ENCODE data around the gene RRAD. TPM values are rescaled to one million over a fixed set of nuclear protein-coding genes. Genes with fewer than 3 reads are reported as not detected.

The RRAD gene
- total RNA-seq, 2 donors from 2014 or later = 8.3 TPM; not detected in 1

DNA sequence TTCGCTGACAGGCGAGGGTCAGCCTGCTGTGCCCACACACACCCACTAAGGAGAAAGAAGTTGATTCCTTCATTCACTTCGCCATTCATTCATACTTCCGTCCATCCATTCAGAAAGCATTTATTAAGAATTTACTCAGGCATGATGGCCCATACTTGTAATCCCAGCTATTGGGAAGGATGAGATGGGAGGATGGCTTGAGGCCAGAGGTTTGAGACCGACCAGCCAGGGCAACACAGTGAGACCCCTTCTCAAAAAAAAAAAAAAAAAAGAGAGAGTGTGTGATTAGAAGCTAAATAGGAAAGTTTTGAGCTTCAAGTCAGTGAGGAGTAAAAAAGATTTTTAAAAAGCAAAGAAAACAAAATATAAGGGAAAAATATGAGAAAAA lies 18.7 kb upstream of the RRAD start:
- 90 to 93% methylated on average over 5 of the region's 5 CpGs for WGBS, 2 donors
- DNase-seq (no peak), ATAC-seq (no peak)
- Histone ChIP-seq H3K9me3 (no peaks in the 10 kb centered on the region), H3K4me3 (no peak overlapping the region), H3K27ac (no peak overlapping the region), H3K36me3 (replicated peaks in 1 of 2; ENCODE audit: insufficient read depth in 1 of 2, low read depth in 2 of 2) (peaks cover 10 to 14% of the 10 kb centered on the region in 2 donors), H3K27me3 (peaks cover 0 to 7% of the 10 kb centered on the region in 2 donors), H3K4me1 (peaks cover 10% of the 10 kb centered on the region)
- intact Hi-C loops (cut with DNase I) = no loop called here
- no peak for TF ChIP-seq POLR2A (IDR thresholded peaks at IDR 0.05)
- TF ChIP-seq, protein P1, sequence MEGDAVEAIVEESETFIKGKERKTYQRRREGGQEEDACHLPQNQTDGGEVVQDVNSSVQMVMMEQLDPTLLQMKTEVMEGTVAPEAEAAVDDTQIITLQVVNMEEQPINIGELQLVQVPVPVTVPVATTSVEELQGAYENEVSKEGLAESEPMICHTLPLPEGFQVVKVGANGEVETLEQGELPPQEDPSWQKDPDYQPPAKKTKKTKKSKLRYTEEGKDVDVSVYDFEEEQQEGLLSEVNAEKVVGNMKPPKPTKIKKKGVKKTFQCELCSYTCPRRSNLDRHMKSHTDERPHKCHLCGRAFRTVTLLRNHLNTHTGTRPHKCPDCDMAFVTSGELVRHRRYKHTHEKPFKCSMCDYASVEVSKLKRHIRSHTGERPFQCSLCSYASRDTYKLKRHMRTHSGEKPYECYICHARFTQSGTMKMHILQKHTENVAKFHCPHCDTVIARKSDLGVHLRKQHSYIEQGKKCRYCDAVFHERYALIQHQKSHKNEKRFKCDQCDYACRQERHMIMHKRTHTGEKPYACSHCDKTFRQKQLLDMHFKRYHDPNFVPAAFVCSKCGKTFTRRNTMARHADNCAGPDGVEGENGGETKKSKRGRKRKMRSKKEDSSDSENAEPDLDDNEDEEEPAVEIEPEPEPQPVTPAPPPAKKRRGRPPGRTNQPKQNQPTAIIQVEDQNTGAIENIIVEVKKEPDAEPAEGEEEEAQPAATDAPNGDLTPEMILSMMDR (IDR thresholded peaks at IDR 0.05) = no peak

DNA sequence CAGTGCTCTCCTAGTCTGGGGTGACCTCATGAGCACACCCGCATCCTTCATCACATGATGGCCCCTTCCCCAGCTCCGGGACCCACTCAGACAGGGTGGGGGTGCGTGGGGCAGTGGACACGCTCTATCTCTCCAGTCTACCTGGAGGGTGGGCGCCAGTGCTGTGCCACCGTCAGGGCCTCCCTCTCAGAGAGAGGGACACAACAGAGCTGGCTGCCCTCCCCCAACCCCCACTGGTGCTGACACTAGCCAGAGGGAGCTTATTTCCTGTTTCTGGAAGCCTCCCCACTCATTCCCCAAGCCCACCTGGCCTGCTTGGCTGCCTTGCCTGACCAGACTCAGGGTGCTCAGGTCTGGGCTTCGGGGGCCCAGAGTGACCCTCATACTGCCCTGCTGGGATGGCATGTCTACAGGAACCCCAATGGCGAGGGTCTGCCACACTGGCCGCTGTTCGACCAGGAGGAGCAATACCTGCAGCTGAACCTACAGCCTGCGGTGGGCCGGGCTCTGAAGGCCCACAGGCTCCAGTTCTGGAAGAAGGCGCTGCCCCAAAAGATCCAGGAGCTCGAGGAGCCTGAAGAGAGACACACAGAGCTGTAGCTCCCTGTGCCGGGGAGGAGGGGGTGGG lies 18.2 kb upstream of the RRAD start:
- DNase-seq (no peak), ATAC-seq (no peak)
- H3K36me3 ChIP-seq (replicated peaks in 1 of 2; ENCODE audit: insufficient read depth in 1 of 2, low read depth in 2 of 2) = peaks cover 10 to 14% of the 10 kb centered on the region in 2 donors
- H3K27ac ChIP-seq = no peak overlapping the region
- TF ChIP-seq, protein P1 (IDR thresholded peaks at IDR 0.05) = no peak
- TF ChIP-seq POLR2A (IDR thresholded peaks at IDR 0.05) = no peak
- H3K9me3 ChIP-seq = no peaks in the 10 kb centered on the region
- intact Hi-C loops (cut with DNase I) = no loop called here
- H3K27me3 ChIP-seq = peaks cover 0 to 1% of the 10 kb centered on the region in 2 donors
- WGBS, 2 donors = 84 to 92% methylated on average over 7 to 15 of the region's 15 CpGs
- H3K4me1 ChIP-seq = peaks cover 6% of the 10 kb centered on the region
- H3K4me3 ChIP-seq = no peak overlapping the region

GRCh38 chr16:66942981-66943380 lies 17.6 kb upstream of the RRAD start:
- DNase-seq = no peak
- TF ChIP-seq, protein P1 (IDR thresholded peaks at IDR 0.05) = no peak
- no peak for TF ChIP-seq POLR2A (IDR thresholded peaks at IDR 0.05)
- no peak for ATAC-seq
- intact Hi-C loops (cut with DNase I) = no loop called here
- Histone ChIP-seq H3K36me3 (replicated peaks in 1 of 2; ENCODE audit: insufficient read depth in 1 of 2, low read depth in 2 of 2) (peaks cover 10 to 14% of the 10 kb centered on the region in 2 donors), H3K4me3 (no peak overlapping the region), H3K9me3 (no peaks in the 10 kb centered on the region), H3K27ac (no peak overlapping the region), H3K4me1 (peaks cover 3% of the 10 kb centered on the region), H3K27me3 (no peaks in the 10 kb centered on the region)
- 90 to 100% methylated on average over 5 of the region's 5 CpGs for WGBS, 2 donors

DNA sequence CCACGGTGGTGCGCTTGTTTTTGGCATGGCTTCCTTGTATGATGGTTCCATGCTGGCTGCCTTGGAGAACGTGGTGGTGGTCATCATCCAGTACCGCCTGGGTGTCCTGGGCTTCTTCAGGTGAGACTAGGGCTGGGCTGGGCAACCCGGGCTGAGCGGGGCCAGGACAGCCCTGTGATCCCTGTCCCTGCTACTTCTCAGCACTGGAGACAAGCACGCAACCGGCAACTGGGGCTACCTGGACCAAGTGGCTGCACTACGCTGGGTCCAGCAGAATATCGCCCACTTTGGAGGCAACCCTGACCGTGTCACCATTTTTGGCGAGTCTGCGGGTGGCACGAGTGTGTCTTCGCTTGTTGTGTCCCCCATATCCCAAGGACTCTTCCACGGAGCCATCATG lies 14.9 kb upstream of the RRAD start:
- Histone ChIP-seq H3K4me3 (no peak overlapping the region), H3K36me3 (replicated peaks in 1 of 2; ENCODE audit: insufficient read depth in 1 of 2, low read depth in 2 of 2) (peaks cover 10 to 14% of the 10 kb centered on the region in 2 donors), H3K27ac (no peak overlapping the region), H3K9me3 (no peaks in the 10 kb centered on the region), H3K4me1 (peaks cover 28% of the 10 kb centered on the region), H3K27me3 (no peaks in the 10 kb centered on the region)
- DNase-seq (no peak), ATAC-seq (no peak)
- 90 to 92% methylated on average over 13 to 16 of the region's 16 CpGs for WGBS, 2 donors
- TF ChIP-seq, protein P1 (IDR thresholded peaks at IDR 0.05) = no peak
- TF ChIP-seq POLR2A (IDR thresholded peaks at IDR 0.05) = no peak
- intact Hi-C loops (cut with DNase I) = no loop called here

- Histone ChIP-seq H3K9me3 (no peaks in the 10 kb centered on the region), H3K36me3 (replicated peaks in 1 of 2; ENCODE audit: insufficient read depth in 1 of 2, low read depth in 2 of 2) (peaks cover 10 to 14% of the 10 kb centered on the region in 2 donors), H3K4me3 (no peak overlapping the region), H3K27ac (no peak overlapping the region), H3K27me3 (no peaks in the 10 kb centered on the region), H3K4me1 (peaks cover 29% of the 10 kb centered on the region)
- DNase-seq (no peak), ATAC-seq (no peak)
- intact Hi-C loops (cut with DNase I) = no loop called here
- TF ChIP-seq, protein P1 (IDR thresholded peaks at IDR 0.05) = no peak
- TF ChIP-seq POLR2A (IDR thresholded peaks at IDR 0.05) = no peak
Observed at GRCh38 chr16:66939366-66939765, 14.0 kb upstream of the RRAD start.

Data from body of pancreas (tissue), 4 donors.